ENCODE measurements around the gene OTUD3. TPM values are rescaled to one million over a fixed set of nuclear protein-coding genes. Genes with fewer than 3 reads are reported as not detected.

The OTUD3 gene
- total RNA-seq, 4 donors from 2014 or later, result 4.6 to 6.1 (median 5.4) TPM

GRCh38 chr1:19941206-19941568, 59.0 kb downstream of the OTUD3 start:
- 87 to 98% methylated on average over 3 of the region's 3 CpGs for WGBS, 2 donors

GRCh38 chr1:19942088-19942487, 59.9 kb downstream of the OTUD3 start:
- DNase-seq (ENCODE audit: low spot score in 2 of 2), result no peak
- Histone ChIP-seq H3K9me3 (no peaks in the 10 kb centered on the region), H3K36me3 (no peaks in the 10 kb centered on the region), H3K4me1 (no peaks in the 10 kb centered on the region), H3K27ac (no peak overlapping the region), H3K4me3 (no peak overlapping the region), H3K27me3 (no peaks in the 10 kb centered on the region)
- WGBS, 2 donors, result 72 to 74% methylated on average over 3 of the region's 3 CpGs
- TF ChIP-seq EP300 (IDR thresholded peaks at IDR 0.05), result no peak
- TF ChIP-seq CTCF (IDR thresholded peaks at IDR 0.05), result no peak
- TF ChIP-seq POLR2A (IDR thresholded peaks at IDR 0.05), result no peak

More at GRCh38 chr1:19941206-19941568, 59.0 kb downstream of the OTUD3 start:
- TF ChIP-seq POLR2A (IDR thresholded peaks at IDR 0.05) (no peak), CTCF (IDR thresholded peaks at IDR 0.05) (no peak), EP300 (IDR thresholded peaks at IDR 0.05) (no peak)
- H3K4me3 ChIP-seq, result no peak overlapping the region
- DNase-seq (ENCODE audit: low spot score in 2 of 2), result no peak
- no peaks in the 10 kb centered on the region for H3K4me1 ChIP-seq
- no peak overlapping the region for H3K27ac ChIP-seq
- no peaks in the 10 kb centered on the region for H3K36me3 ChIP-seq
- H3K27me3 ChIP-seq, result no peaks in the 10 kb centered on the region
- no peaks in the 10 kb centered on the region for H3K9me3 ChIP-seq

- H3K36me3 ChIP-seq, result no peaks in the 10 kb centered on the region
- H3K4me1 ChIP-seq, result no peaks in the 10 kb centered on the region
- H3K9me3 ChIP-seq, result no peaks in the 10 kb centered on the region
- H3K27ac ChIP-seq, result no peak overlapping the region
- 93 to 96% methylated on average over 2 of the region's 2 CpGs for WGBS, 2 donors
- TF ChIP-seq EP300 (IDR thresholded peaks at IDR 0.05), result no peak
- no peak for DNase-seq (ENCODE audit: low spot score in 2 of 2)
- H3K4me3 ChIP-seq, result no peak overlapping the region
- no peaks in the 10 kb centered on the region for H3K27me3 ChIP-seq
Observed at GRCh38 chr1:19942657-19943056, 60.5 kb downstream of the OTUD3 start.

- TF ChIP-seq CTCF (IDR thresholded peaks at IDR 0.05), result no peak
- no peak for TF ChIP-seq EP300 (IDR thresholded peaks at IDR 0.05)
- TF ChIP-seq POLR2A (IDR thresholded peaks at IDR 0.05), result no peak
- Histone ChIP-seq H3K27me3 (peaks cover 0 to 6% of the 10 kb centered on the region in 2 donors), H3K27ac (no peak overlapping the region), H3K4me1 (no peaks in the 10 kb centered on the region), H3K4me3 (no peak overlapping the region), H3K9me3 (no peaks in the 10 kb centered on the region), H3K36me3 (no peaks in the 10 kb centered on the region)
- 36 to 49% methylated on average over 2 of the region's 2 CpGs for WGBS, 2 donors
- no peak for DNase-seq (ENCODE audit: low spot score in 2 of 2)
Observed at GRCh38 chr1:19945914-19946313, 63.7 kb downstream of the OTUD3 start.

GRCh38 chr1:19946331-19946751, 64.1 kb downstream of the OTUD3 start:
- Histone ChIP-seq H3K27me3 (peaks cover 0 to 6% of the 10 kb centered on the region in 2 donors), H3K27ac (no peak overlapping the region), H3K9me3 (no peaks in the 10 kb centered on the region), H3K4me3 (no peak overlapping the region), H3K4me1 (no peaks in the 10 kb centered on the region), H3K36me3 (no peaks in the 10 kb centered on the region)
- 77 to 84% methylated on average over 6 of the region's 6 CpGs for WGBS, 2 donors
- TF ChIP-seq EP300 (IDR thresholded peaks at IDR 0.05) (no peak), CTCF (IDR thresholded peaks at IDR 0.05) (no peak), POLR2A (IDR thresholded peaks at IDR 0.05) (no peak)
- DNase-seq (ENCODE audit: low spot score in 2 of 2), result no peak

DNA sequence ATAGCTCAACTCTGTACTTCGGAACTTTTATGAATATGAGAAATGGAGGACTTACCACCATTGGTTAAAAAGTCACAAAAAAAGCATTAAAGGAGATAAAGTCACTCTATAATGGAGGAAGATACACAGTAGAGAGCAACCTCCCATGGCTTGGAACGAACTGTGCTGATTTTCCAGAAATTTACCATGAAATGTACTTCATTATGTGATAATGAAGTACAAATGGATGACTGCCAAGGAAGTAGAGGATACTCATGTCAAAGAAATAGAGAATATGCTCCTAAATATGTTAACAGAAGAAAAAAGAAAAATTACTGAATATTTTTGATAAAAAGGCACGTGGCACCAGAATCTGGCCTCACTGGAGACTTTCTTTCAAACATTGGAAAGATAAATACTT, 64.8 kb downstream of the OTUD3 start:
- Histone ChIP-seq H3K27ac (no peak overlapping the region), H3K9me3 (no peaks in the 10 kb centered on the region), H3K27me3 (peaks cover 0 to 6% of the 10 kb centered on the region in 2 donors), H3K36me3 (no peaks in the 10 kb centered on the region), H3K4me1 (no peaks in the 10 kb centered on the region), H3K4me3 (no peak overlapping the region)
- TF ChIP-seq CTCF (IDR thresholded peaks at IDR 0.05) (no peak), EP300 (IDR thresholded peaks at IDR 0.05) (no peak), POLR2A (IDR thresholded peaks at IDR 0.05) (no peak)
- 68 to 76% methylated on average over 3 of the region's 3 CpGs for WGBS, 2 donors
- DNase-seq (ENCODE audit: low spot score in 2 of 2), result no peak

Measured in tibial nerve (tissue), 4 donors.